H1 (cell line): Measurements from ENCODE around the gene CA5A. TPM values are rescaled to one million over a fixed set of nuclear protein-coding genes. Genes with fewer than 3 reads are reported as not detected.

Experiments
- CTCF ChIA-PET: fragments of 300-600 bp; sonication (Branson Sonifier 250); formaldehyde crosslinking; loops from one replicate; lab custom pipeline; 2021; ENCODE audit not compliant: partially characterized antibody; lab: Charles Lee
- POLR2A ChIA-PET: fragments of 300-600 bp; sonication (Branson Sonifier 250); formaldehyde crosslinking; loops from one replicate; lab custom pipeline; 2021; ENCODE audit warnings: inconsistent platforms; ENCODE audit not compliant: partially characterized antibody; lab: Charles Lee
- DNase-seq, 2 experiments: peaks; one replicate each; pipeline versions ENCODE4 v3.0.0 to v3.0.0-alpha.2; 2010 to 2022; ENCODE audit warnings: low spot score in 2 of 2, low read depth in 1 of 2, mixed read lengths in 1 of 2
- FAIRE-seq: peaks from 2 replicates; lab custom pipeline; 2011; peaks lifted over from hg19 to GRCh38; lab: Jason Lieb, UNC
- H2AFZ ChIP-seq: 2 replicates; pipeline ENCODE4 v1.8.1; 2012; ENCODE audit warnings: low read length, inconsistent platforms
- H2AK5ac ChIP-seq: 2 replicates; pipeline ENCODE4 v1.6.1; 2013; ENCODE audit warnings: low read depth, low read length
- H2BK120ac ChIP-seq: replicated peaks from 2 replicates; pipeline ENCODE3; 2013; ENCODE audit warnings: low read depth, low read length, inconsistent platforms
- H2BK12ac ChIP-seq: 2 replicates; pipeline ENCODE4 v1.6.1; 2013; ENCODE audit warnings: low read depth, low read length
- H2BK15ac ChIP-seq: 2 replicates; pipeline ENCODE4 v1.6.1; 2013; ENCODE audit warnings: low read length
- H2BK20ac ChIP-seq: 2 replicates; pipeline ENCODE4 v1.6.1; 2013; ENCODE audit warnings: low read length
- H2BK5ac ChIP-seq: 2 replicates; pipeline ENCODE4 v1.6.1; 2013; ENCODE audit warnings: low read depth, low read length
- H3K14ac ChIP-seq: 2 replicates; pipeline ENCODE4 v1.6.1; 2013; ENCODE audit warnings: inconsistent platforms; ENCODE audit not compliant: insufficient read length
- H3K18ac ChIP-seq: 2 replicates; pipeline ENCODE4 v1.6.1; 2013; ENCODE audit warnings: low read length; ENCODE audit errors: extremely low read depth
- H3K23ac ChIP-seq: 2 replicates; pipeline ENCODE4 v1.6.1; 2013; ENCODE audit warnings: inconsistent platforms; ENCODE audit not compliant: insufficient read length
- H3K23me2 ChIP-seq: 2 replicates; pipeline ENCODE4 v1.6.1; 2013; ENCODE audit warnings: low read depth, low read length
- H3K27ac ChIP-seq: 2 replicates; pipeline ENCODE4 v1.6.1; 2011; ENCODE audit warnings: low read depth, low read length, inconsistent platforms
- H3K27me3 ChIP-seq, 4 experiments: replicated peaks in 1 of 4; 1 replicate in 1 of 4; 2 replicates in 3 of 4; pipeline versions ENCODE4 v1.6.1 to v1.8.1; 2011 to 2013; ENCODE audit warnings: low read length in 3 of 4, mild to moderate bottlenecking in 3 of 4, inconsistent platforms in 2 of 4, mixed read lengths in 2 of 4, moderate library complexity in 1 of 4; ENCODE audit not compliant: control insufficient read depth in 3 of 4, insufficient read depth in 3 of 4; ENCODE audit errors: extremely low read depth in 1 of 4
- H3K36me3 ChIP-seq, 4 experiments: 2 replicates each; pipeline versions ENCODE4 v1.6.1 to v1.8.1; 2011 to 2013; ENCODE audit warnings: mild to moderate bottlenecking in 4 of 4, low read length in 3 of 4, moderate library complexity in 2 of 4, control low read depth in 1 of 4, inconsistent platforms in 1 of 4; ENCODE audit not compliant: insufficient read depth in 4 of 4, control insufficient read depth in 2 of 4
- H3K4ac ChIP-seq: replicated peaks from 2 replicates; pipeline ENCODE3; 2013; ENCODE audit warnings: low read length, low read depth, mixed read lengths, inconsistent platforms; ENCODE audit not compliant: insufficient read length
- H3K4me1 ChIP-seq, 4 experiments: replicated peaks in 1 of 4; 1 replicate in 1 of 4; 2 replicates in 3 of 4; pipeline versions ENCODE4 v1.6.1 to v1.8.1; 2011 to 2013; ENCODE audit warnings: low read length in 3 of 4, inconsistent platforms in 2 of 4, mixed read lengths in 1 of 4; ENCODE audit not compliant: insufficient read depth in 4 of 4, control insufficient read depth in 3 of 4
- H3K4me2 ChIP-seq, 2 experiments: 2 replicates each; pipeline versions ENCODE4 v1.6.1 to v1.8.1; 2011 to 2013; ENCODE audit warnings: low read depth in 2 of 2, low read length in 2 of 2, control low read depth in 1 of 2, inconsistent platforms in 1 of 2, mild to moderate bottlenecking in 1 of 2; ENCODE audit not compliant: insufficient read depth in 1 of 2
- H3K4me3 ChIP-seq, 4 experiments: fragments of 200-600, 300-600 bp in 1 of 4; sonication (generic), shearing (Covaris generic), sonication (Bioruptor Twin) in 1 of 4; 2 replicates each; pipeline versions ENCODE4 v1.5.1 to v1.8.1; 2011 to 2016; ENCODE audit warnings: low read length in 4 of 4, low read depth in 3 of 4, control low read depth in 2 of 4, inconsistent platforms in 2 of 4, mild to moderate bottlenecking in 2 of 4, mixed read lengths in 1 of 4, moderate library complexity in 1 of 4; ENCODE audit not compliant: insufficient read depth in 2 of 4; ENCODE audit errors: extremely low read depth in 1 of 4
- H3K56ac ChIP-seq: replicated peaks from 2 replicates; pipeline ENCODE3; 2013; ENCODE audit warnings: low read depth, mild to moderate bottlenecking, mixed read lengths, low read length, inconsistent platforms; ENCODE audit not compliant: insufficient read length
- H3K79me1 ChIP-seq: 2 replicates; pipeline ENCODE4 v1.6.1; 2013; ENCODE audit warnings: low read depth, low read length, control low read depth
- H3K79me2 ChIP-seq, 2 experiments: 2 replicates each; pipeline versions ENCODE4 v1.6.1 to v1.8.1; 2012 to 2013; ENCODE audit warnings: low read length in 2 of 2, mild to moderate bottlenecking in 2 of 2, inconsistent platforms in 1 of 2; ENCODE audit not compliant: insufficient read depth in 2 of 2, control insufficient read depth in 1 of 2
- H3K9ac ChIP-seq, 4 experiments: replicated peaks in 1 of 4; 1 replicate in 1 of 4; 2 replicates in 3 of 4; pipeline versions ENCODE4 v1.6.1 to v1.8.1; 2011 to 2013; ENCODE audit warnings: low read depth in 3 of 4, low read length in 3 of 4, control low read depth in 2 of 4, mild to moderate bottlenecking in 2 of 4, moderate library complexity in 2 of 4, inconsistent platforms in 1 of 4; ENCODE audit errors: extremely low read depth in 1 of 4
- H3K9me3 ChIP-seq, 2 experiments: 2 replicates each; pipeline versions ENCODE4 v1.6.1 to v1.8.1; 2012 to 2013; ENCODE audit warnings: mild to moderate bottlenecking in 2 of 2, moderate library complexity in 2 of 2, control low read depth in 1 of 2, inconsistent platforms in 1 of 2, low read depth in 1 of 2, low read length in 1 of 2, mixed read lengths in 1 of 2; ENCODE audit not compliant: insufficient read depth in 2 of 2
- H4K20me1 ChIP-seq, 2 experiments: replicated peaks in 1 of 2; 2 replicates each; pipeline versions ENCODE3 to v1.8.1; 2011 to 2013; ENCODE audit warnings: inconsistent platforms in 2 of 2, low read length in 2 of 2, mild to moderate bottlenecking in 1 of 2; ENCODE audit not compliant: insufficient read depth in 2 of 2, control insufficient read depth in 1 of 2
- H4K5ac ChIP-seq: 2 replicates; pipeline ENCODE4 v1.6.1; 2013; ENCODE audit warnings: low read length, low read depth, mixed read lengths, inconsistent platforms; ENCODE audit not compliant: insufficient read length
- H4K8ac ChIP-seq: 2 replicates; pipeline ENCODE4 v1.8.0; 2013; ENCODE audit warnings: mild to moderate bottlenecking, moderate library complexity, low read length, inconsistent platforms; ENCODE audit not compliant: insufficient read depth; ENCODE audit errors: extremely low read depth
- H4K91ac ChIP-seq: replicated peaks from 2 replicates; pipeline ENCODE3; 2013; ENCODE audit warnings: low read length, mixed read lengths, inconsistent platforms; ENCODE audit not compliant: insufficient read length
- EP300 ChIP-seq, 2 experiments: IDR thresholded peaks; 1 replicate in 1 of 2; 2 replicates in 1 of 2; pipeline ENCODE4 v1.6.1; 2011 to 2012; ENCODE audit warnings: low read depth in 2 of 2, low read length in 2 of 2, mild to moderate bottlenecking in 2 of 2, borderline replicate concordance in 1 of 2, inconsistent platforms in 1 of 2, moderate library complexity in 1 of 2
- HDAC6 ChIP-seq: IDR thresholded peaks from one replicate; pipeline ENCODE4 v1.7.1; 2012; ENCODE audit warnings: low read depth, mild to moderate bottlenecking, inconsistent platforms, low read length, moderate library complexity
- JUN ChIP-seq: IDR thresholded peaks from 2 replicates; pipeline ENCODE4 v1.6.1; 2011; ENCODE audit warnings: low read depth, mild to moderate bottlenecking, improper control_type of control experiment, low read length
- KDM4A ChIP-seq: IDR thresholded peaks from one replicate; pipeline ENCODE4 v1.7.1; 2012; ENCODE audit warnings: low read depth, mild to moderate bottlenecking, moderate library complexity, low read length, inconsistent platforms; ENCODE audit not compliant: severe bottlenecking
- KDM5A ChIP-seq: fragments of 200-600 bp; IDR thresholded peaks from 2 replicates; pipeline ENCODE4 v1.7.1; 2012; ENCODE audit warnings: mild to moderate bottlenecking, low read length, inconsistent platforms, mixed read lengths
- NRF1 ChIP-seq: IDR thresholded peaks from 2 replicates; pipeline ENCODE4 v1.6.1; 2011; ENCODE audit warnings: mild to moderate bottlenecking, low read depth, low read length, improper control_type of control experiment
- RBBP5 ChIP-seq: IDR thresholded peaks from 2 replicates; pipeline ENCODE4 v1.7.1; 2012; ENCODE audit warnings: low read depth, mild to moderate bottlenecking, inconsistent platforms, low read length, moderate library complexity, borderline replicate concordance
- RNF2 ChIP-seq: fragments of 200-900, 300-1000 bp; sonication (generic); IDR thresholded peaks from 2 replicates; pipeline ENCODE4 v1.7.1; 2016; ENCODE audit warnings: borderline replicate concordance, low read depth, mild to moderate bottlenecking, antibody characterized with exemption, low read length; ENCODE audit not compliant: poor library complexity, severe bottlenecking; ENCODE audit errors: missing control alignments
- RXRA ChIP-seq: IDR thresholded peaks from 2 replicates; pipeline ENCODE4 v1.6.1; 2011; ENCODE audit warnings: low read depth, mild to moderate bottlenecking, low read length, moderate library complexity; ENCODE audit not compliant: insufficient read depth
- SP4 ChIP-seq: IDR thresholded peaks from 2 replicates; pipeline ENCODE4 v1.6.1; 2012; ENCODE audit warnings: low read length, inconsistent platforms
- SRF ChIP-seq: IDR thresholded peaks from 2 replicates; pipeline ENCODE4 v1.6.1; 2011; ENCODE audit warnings: mild to moderate bottlenecking, low read depth, low read length, moderate library complexity
- TCF12 ChIP-seq: IDR thresholded peaks from 2 replicates; pipeline ENCODE4 v1.6.1; 2011; ENCODE audit warnings: low read depth, mild to moderate bottlenecking, low read length
- WGBS, 2 experiments: shearing (Covaris generic) in 1 of 2; methylation state at CpG; one replicate each; pipeline versions ENCODE4 v1.1.6 to v1.1.7; 2013 to 2015; ENCODE audit warnings: low lambda C conversion rate in 2 of 2, mixed read lengths in 2 of 2, inconsistent platforms in 1 of 2, low coverage in 1 of 2, missing lambda C conversion rate in 1 of 2; ENCODE audit not compliant: insufficient replicate concordance in 2 of 2, insufficient coverage in 1 of 2, insufficient read length in 1 of 2; ENCODE audit errors: extremely low coverage in 1 of 2, missing lambda C conversion rate in 1 of 2; 5-methylcytosine and 5-hydroxymethylcytosine counted together
- polyA plus RNA-seq, 7 experiments: library from polyadenylated mRNA; depleted of rRNA in 3 of 7; stranded (reverse) in 5 of 7; unstranded in 2 of 7; fragments of >200 nt in 5 of 7; fragments of 200-250 nt in 2 of 7; gene quantifications; 1 replicate in 5 of 7; 2 replicates in 1 of 7; 4 replicates in 1 of 7; pipeline versions ENCODE4 v1.2.1 to v1.2.3, GENCODE V29; 2011 to 2013; ENCODE audit warnings: missing spikeins in 2 of 7, mixed read lengths in 2 of 7
- total RNA-seq: library from RNA; stranded (reverse); fragmentation: NEBNext Ultra II Directional; extraction: Animal tissue kit (Norgen Biotek cat#: 25700); gene quantifications from 2 replicates; pipeline ENCODE4 v1.2.1, GENCODE V29; 2021
- TF ChIP-seq, protein P1 (sequence below): IDR thresholded peaks from 2 replicates; pipeline ENCODE4 v1.6.1; 2012; ENCODE audit warnings: inconsistent platforms

Gene CA5A
- total and polyA plus RNA-seq, 2 of the 8 experiments (the other 6 are each of a cell fraction or from before 2014, with no cell fraction given) = not detected

DNA sequence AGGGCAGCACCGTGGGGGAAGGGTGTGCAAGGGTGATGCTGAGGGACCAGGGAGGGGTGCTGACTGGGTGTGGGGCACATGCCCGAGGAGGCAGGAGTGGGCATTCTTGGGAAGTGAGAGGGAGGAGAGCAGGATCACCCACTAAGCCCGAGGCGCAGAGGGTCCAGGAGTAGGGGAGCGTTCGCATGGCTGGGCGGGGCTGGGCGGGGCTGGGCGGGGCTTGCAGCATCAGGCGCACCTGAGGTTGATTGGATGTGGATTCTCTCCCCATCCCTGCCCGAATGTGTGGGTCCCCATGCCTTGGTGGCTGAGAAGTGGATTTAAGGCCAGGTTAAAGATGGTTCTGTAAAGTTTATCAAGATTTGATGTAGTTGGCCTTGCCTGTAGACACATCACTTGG lies 29.1 kb upstream of the CA5A start:
- DNase-seq (no peak), FAIRE-seq (no peak)
- Histone ChIP-seq H3K36me3 (peaks cover 0 to 2% (median under 1%) of the 10 kb centered on the region in 4 experiments; a peak in 1 of 8 replicates), H3K27me3 (no peaks in the 10 kb centered on the region), H4K8ac (no peak overlapping the region), H2BK5ac (peak overlapping the region; percentile 32; the same call in 1 of the 2 replicates), H2BK12ac (0 out of 2 replicates have a peak overlapping the region, but pooled peaks have one; percentile 27), H3K27ac (no peak overlapping the region), H2AFZ (no peak overlapping the region), H3K79me1 (peaks cover 13% of the 10 kb centered on the region), H3K23me2 (no peaks in the 10 kb centered on the region), H4K5ac (peak overlapping the region; percentile 51), H3K4me2 (peak overlapping the region in 1 of 2 experiments; percentile 37; a peak in 2 of 4 replicates), H3K9me3 (no peaks in the 10 kb centered on the region; a peak in 1 of 4 replicates), H2BK20ac (no peak overlapping the region), H3K56ac (no peak overlapping the region), H2BK15ac (no peak overlapping the region), H3K79me2 (peaks cover 0 to 90% of the 10 kb centered on the region in 2 experiments), H3K4me3 (no peak overlapping the region), H3K4me1 (peaks cover 0 to 13% (median under 1%) of the 10 kb centered on the region in 4 experiments; a peak in 2 of 7 replicates), H2AK5ac (no peak overlapping the region), H4K20me1 (peaks cover 5 to 12% of the 10 kb centered on the region in 2 experiments), H2BK120ac (no peak overlapping the region), H4K91ac (no peak overlapping the region), H3K23ac (no peak overlapping the region), H3K14ac (no peak overlapping the region), H3K9ac (no peak overlapping the region), H3K18ac (no peak overlapping the region), H3K4ac (no peak overlapping the region)
- WGBS, 2 experiments = 60% methylated on average over 1 of the region's 11 CpGs; no CpG with 5 or more reads in 1 of the 2 experiments
- ChIA-PET CTCF (interaction anchor here (0.7 kb wide), 1 partner anchor 116 kb away, joined by 3 read pairs; no protein-coding TSS in a partner anchor), POLR2A (interaction anchor here (7.1 kb wide), 1 partner anchor 12 kb away, joined by 40 read pairs; the partner anchor contains the start of gene BANP)
- TF ChIP-seq JUN (no peak), EP300 (IDR thresholded peaks at IDR 0.05; ENCODE audit: borderline replicate concordance in 1 of 2, low read depth in 2 of 2, low read length in 2 of 2) (no peak), HDAC6 (no peak), RBBP5 (no peak), TCF12 (no peak), SP4 (no peak), NRF1 (no peak), KDM5A (no peak), RNF2 (no peak), RXRA (no peak), SRF (no peak), KDM4A (no peak)
- TF ChIP-seq, protein P1, sequence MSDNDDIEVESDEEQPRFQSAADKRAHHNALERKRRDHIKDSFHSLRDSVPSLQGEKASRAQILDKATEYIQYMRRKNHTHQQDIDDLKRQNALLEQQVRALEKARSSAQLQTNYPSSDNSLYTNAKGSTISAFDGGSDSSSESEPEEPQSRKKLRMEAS = no peak
